Activated CD4-positive, alpha-beta T cell treated with anti-CD3 and anti-CD28 coated beads for 24 hours (primary cell): Measurements from ENCODE around the gene RHOU.

ENCODE experiments used
- DNase-seq, 2 donors: peaks; one replicate each; pipeline ENCODE4 v3.0.0-alpha.2; 2020; ENCODE audit warnings: low read depth in 2 of 2

Gene RHOU

DNA sequence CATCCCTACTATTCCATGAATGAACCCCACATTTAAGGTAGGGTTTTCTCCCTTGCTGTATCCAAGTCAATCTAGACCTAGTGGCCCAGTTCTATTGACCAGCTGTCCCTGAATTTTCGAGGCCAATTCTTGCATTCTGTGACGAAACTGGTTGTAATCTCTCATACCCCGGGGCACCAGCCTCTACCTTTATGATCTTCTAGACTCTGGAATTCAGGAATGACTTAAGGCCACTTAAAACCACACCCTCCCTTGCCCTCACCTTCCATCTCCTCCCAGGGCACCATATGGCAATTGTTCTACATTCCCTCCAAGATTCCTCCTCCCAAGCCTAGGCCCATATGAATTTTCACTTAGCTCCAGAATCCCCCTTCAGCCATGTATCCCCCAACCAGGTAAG, 48.9 kb downstream of the RHOU start:
- no peak for DNase-seq

DNA sequence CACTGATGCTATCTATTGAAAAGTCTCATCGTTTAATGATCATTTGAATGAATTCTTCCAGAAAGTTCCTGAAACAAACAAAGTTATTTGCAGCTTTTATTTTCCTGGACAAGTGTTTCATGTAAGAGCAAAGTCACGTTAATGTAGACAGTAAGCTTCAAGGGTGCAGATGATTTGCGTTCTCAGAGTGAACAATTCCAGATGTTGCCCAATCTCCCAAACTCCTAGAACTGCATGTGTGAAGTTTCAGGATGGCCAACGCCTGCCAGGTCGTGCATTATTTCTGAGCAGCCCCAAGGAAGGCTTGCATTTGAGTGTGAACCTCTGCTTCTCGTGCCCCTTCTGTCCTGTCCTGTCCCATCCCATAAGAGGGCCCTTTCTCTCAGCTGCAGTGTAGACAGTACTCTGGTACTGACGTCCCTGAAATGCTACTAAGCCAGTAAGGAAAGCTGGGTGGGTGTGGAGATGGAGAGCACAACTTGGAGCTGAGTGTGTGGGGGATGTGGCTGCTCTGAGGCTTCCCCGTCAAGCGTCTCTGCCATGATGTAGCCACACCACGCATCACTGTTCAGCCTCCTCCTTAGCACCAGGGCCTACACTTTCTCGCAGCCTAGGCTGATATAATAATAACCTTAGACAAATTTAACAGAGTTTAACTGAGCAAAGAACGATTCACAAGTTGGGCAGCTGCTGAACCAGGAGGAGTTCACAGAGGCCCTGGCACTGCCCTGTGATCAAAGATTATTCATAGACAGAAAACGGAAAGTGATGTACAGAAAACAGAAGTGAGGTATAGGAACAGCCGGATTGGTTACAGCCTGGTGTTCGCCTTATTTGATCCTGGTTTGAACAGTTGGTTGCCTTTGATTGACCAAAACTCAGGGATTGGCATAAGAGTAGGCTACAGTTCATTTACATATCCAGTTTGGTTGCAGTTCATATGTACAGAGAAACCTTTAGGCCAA, 50.4 kb downstream of the RHOU start:
- DNase-seq: no peak

DNA sequence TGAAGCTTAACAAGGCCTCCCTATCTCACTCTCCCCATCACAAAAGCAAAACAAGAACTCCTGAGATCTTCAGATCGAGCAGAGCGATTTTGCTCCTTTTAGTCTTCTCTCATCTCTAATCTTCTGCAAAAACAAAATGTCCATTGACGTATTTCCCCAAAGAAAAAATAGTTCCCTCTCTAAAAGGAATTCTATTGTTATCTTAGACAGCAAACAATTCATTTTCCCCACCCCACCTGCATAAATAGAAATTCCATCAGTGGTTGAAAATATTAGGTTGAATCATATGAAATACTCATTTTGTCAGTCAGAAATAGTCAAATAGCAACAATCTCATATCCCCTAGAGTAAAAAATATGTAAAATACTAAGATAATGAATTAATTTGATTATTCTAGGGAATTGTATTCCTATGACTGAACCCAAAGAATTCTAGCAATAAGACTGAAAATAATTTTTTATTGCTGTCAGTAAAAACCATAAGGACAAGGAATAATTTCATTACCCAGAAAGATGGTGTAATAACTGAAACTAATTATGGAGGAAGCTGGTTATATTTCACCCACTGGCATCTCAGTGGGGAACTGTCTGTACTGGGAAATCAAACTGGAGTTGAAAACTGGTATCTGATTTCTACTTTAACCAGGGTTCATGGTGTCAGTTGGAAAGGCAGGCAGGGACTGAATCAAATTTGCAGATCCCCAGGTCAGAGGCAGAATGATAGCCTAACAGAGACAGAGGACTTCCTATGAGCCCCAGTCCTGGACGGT, 51.3 kb downstream of the RHOU start:
- DNase-seq: no peak

DNA sequence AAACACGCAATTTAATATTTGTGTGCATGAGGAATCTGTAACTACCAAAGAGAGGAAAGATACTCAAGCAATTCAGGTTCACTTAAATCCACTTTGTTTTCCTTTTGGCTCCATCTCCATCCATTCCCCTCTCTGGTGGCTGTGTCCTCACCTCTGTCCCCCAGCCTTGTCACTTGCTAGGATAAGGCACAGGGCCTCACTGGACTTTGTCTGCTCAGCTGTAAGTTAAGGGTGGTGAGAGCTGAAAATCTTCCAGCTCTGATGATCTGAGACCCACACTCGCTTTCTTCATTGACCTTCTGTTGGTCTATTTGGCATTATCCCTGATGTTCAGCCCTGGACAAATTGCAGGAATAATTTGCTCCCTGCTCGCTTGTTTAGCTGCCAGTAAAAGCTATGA, 56.5 kb downstream of the RHOU start:
- DNase-seq: no peak

DNA sequence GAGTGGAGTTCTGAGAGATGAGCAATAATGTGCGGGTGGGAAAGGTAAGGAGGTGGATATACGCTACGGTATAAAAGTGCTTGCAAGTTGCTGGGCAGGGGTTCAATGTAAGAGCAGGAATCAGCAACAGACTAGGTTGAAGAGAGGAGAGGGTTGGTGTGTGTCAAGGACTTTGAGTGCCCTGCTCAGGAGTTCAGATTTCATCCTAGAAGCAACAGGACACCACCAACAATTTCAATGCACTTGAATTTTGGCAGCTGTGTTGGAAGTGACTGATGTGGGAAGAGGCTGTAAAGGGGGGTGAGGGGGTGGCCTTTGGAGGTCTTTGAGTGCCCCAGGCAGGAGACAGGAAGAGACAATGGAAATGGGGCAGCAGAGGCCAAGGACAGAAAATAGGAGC, 57.3 kb downstream of the RHOU start:
- no peak for DNase-seq

DNA sequence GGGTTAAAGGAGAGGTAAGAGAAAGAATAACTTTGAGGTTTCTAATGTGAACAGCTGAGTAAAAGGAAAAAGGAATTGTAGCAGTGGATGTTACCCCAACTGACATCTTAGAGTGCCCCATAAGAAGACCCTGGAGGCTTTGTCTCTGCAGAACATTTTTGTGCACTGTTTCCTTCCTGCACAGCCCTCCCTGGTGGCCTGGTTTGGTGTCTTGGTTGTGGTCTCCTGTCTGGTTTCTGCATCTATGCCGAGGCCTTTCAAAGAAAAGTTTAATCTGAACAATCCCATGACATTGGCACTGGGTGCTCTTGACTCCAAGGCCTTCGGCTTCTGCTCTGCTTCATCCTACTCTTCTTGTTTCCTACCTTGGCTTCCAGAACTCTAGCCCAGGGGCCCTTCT, 57.8 kb downstream of the RHOU start:
- DNase-seq: no peak

DNA sequence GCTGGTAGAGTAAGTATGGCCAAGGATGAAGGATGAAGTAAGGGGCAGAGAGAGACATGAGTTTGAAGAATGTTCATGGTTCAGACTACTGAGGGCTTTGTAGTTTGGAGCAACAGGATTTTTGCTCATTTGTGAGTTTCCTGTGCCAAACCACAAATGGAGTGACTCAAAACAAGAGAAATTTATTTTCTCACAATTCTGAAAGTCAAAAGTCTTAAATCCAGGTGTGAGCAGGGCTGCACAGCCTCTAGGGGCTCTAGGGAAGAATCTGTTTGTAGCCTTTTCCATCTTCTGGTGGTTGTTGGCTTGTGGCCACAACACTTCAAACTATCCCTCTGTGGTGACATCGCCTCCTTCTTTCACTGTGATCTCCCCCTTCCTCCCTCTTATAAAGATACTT, 58.9 kb downstream of the RHOU start:
- no peak for DNase-seq

DNA sequence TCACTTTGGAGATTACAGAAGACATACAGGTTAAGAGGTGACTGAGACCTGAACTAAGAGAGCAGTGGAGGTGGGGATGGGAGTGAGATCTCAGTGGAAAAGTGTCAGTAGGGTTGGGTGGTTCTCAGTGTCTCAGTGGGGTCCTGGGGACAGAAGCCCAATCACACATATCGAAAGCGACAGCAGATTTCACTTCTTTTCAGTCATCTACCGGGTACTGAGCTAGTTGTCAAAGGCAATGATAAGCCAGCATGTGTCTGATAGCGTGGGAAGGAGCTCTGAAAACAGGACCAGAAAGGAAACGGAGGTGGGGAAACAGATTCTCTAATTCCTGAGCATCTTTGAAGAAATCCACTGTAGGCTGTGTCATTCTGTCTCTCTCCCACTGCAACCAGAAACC, 59.5 kb downstream of the RHOU start:
- peak; percentile 12 to 36 for DNase-seq

DNA sequence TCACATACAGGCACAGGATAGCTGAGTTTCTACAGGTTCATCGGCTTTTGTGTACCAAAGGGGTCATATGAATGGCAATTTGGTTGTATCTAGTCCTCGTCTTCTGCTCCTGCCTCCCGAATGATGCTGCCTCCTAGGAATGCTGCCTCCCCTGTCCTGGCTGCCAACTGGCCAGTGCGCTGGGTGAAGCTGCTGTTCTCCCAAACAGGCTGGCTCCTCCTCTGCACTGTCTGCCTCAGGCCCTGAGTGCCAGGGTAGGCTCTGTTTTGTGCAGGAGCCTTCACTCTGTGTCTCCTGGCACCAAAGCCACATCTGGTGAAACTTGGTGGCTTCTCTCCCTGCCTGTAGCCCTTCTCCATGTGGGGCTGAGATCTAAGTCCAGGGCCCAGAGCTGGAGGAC, 60.3 kb downstream of the RHOU start:
- no peak for DNase-seq
